GM18502 (cell line): ENCODE results near the gene KRT5.

Source experiments
- ATAC-seq: cut with Tn5 transposase; IDR thresholded peaks from one replicate; pipeline ENCODE4 v1.9.1; 2021; ENCODE audit warnings: mild to moderate bottlenecking; ENCODE audit not compliant: unreplicated experiment, poor library complexity

KRT5 gene

GRCh38 chr12:52539083-52539820 is 19.1 kb upstream of the KRT5 start:
- no peak for ATAC-seq

- no peak for ATAC-seq
These were observed 16.9 kb upstream of the KRT5 start for GRCh38 chr12:52537101-52537500.

GRCh38 chr12:52535574-52535973 is 15.4 kb upstream of the KRT5 start:
- ATAC-seq = no peak

- no peak for ATAC-seq
These were observed 14.3 kb upstream of the KRT5 start for GRCh38 chr12:52534482-52534881.

- ATAC-seq = no peak
These were observed 13.7 kb upstream of the KRT5 start for GRCh38 chr12:52533686-52534470.

GRCh38 chr12:52532636-52533035 is 12.4 kb upstream of the KRT5 start:
- ATAC-seq = no peak

- no peak for ATAC-seq
These were observed 11.5 kb upstream of the KRT5 start for GRCh38 chr12:52531566-52532300.

GRCh38 chr12:52530905-52531304 is 10.7 kb upstream of the KRT5 start:
- ATAC-seq = no peak

GRCh38 chr12:52530366-52530765 is 10.2 kb upstream of the KRT5 start:
- ATAC-seq = no peak

GRCh38 chr12:52529846-52530245 is 9.7 kb upstream of the KRT5 start:
- no peak for ATAC-seq

GRCh38 chr12:52529417-52529816 is 9.2 kb upstream of the KRT5 start:
- ATAC-seq = no peak

GRCh38 chr12:52528641-52529143 is 8.5 kb upstream of the KRT5 start:
- ATAC-seq = no peak

- ATAC-seq = no peak
These were observed 7.1 kb upstream of the KRT5 start for GRCh38 chr12:52527121-52527800.

GRCh38 chr12:52526511-52526951 is 6.3 kb upstream of the KRT5 start:
- ATAC-seq = no peak

- no peak for ATAC-seq
These were observed 5.7 kb upstream of the KRT5 start for GRCh38 chr12:52525661-52526499.

GRCh38 chr12:52524898-52525591 is 4.9 kb upstream of the KRT5 start:
- ATAC-seq = no peak

GRCh38 chr12:52524241-52524897 is 4.2 kb upstream of the KRT5 start:
- ATAC-seq = no peak

GRCh38 chr12:52523824-52524223 is 3.6 kb upstream of the KRT5 start:
- no peak for ATAC-seq
